Adrenal gland (tissue), 5 donors: ENCODE results near the gene MRPS35.

ENCODE experiments used
- CTCF ChIP-seq, 6 experiments: fragments of 450-650 bp in 4 of 6; fragments of 200-600 bp in 2 of 6; sonication (generic) in 1 of 6; IDR thresholded peaks; 1 replicate in 5 of 6; 2 replicates in 1 of 6; pipeline versions ENCODE4 v1.5.1 to v1.8.0; 2016 to 2021; ENCODE audit warnings: antibody characterized with exemption in 6 of 6, mild to moderate bottlenecking in 2 of 6, moderate library complexity in 1 of 6
- POLR2A ChIP-seq, 2 donors: fragments of 450-650 bp; IDR thresholded peaks; one replicate each; pipeline ENCODE4 v1.6.1; 2017; ENCODE audit warnings: antibody characterized with exemption in 2 of 2, mild to moderate bottlenecking in 2 of 2, moderate library complexity in 1 of 2
- donor health status: DM: no; HTN: no; CAD: no.

- TF ChIP-seq CTCF (IDR thresholded peaks at IDR 0.05) (no peak), POLR2A (IDR thresholded peaks at IDR 0.05) (no peak)
Observed at GRCh38 chr12:27682534-27682933, 28.1 kb upstream of the MRPS35 start.
